Measurements from ENCODE around the gene OR2AG1.

OR2AG1 gene

GRCh38 chr11:6812390-6813005 is 29.7 kb downstream of the OR2AG1 start:
- DNase-seq (ENCODE audit: insufficient read length), result peak; percentile 24
- FAIRE-seq, result peak; percentile 99
- TF ChIP-seq POLR2A (IDR thresholded peaks at IDR 0.05; ENCODE audit: low read depth, low read length), result no peak
- no peak for TF ChIP-seq POLR2AphosphoS5 (IDR thresholded peaks at IDR 0.05; ENCODE audit: low read depth, low read length)
- TF ChIP-seq TAF1 (IDR thresholded peaks at IDR 0.05; ENCODE audit: borderline replicate concordance, low read depth, low read length), result no peak

GRCh38 chr11:6813656-6814055 is 30.8 kb downstream of the OR2AG1 start:
- DNase-seq (ENCODE audit: insufficient read length) (no peak), FAIRE-seq (no peak)
- no peak for TF ChIP-seq POLR2A (IDR thresholded peaks at IDR 0.05; ENCODE audit: low read depth, low read length)
- TF ChIP-seq TAF1 (IDR thresholded peaks at IDR 0.05; ENCODE audit: borderline replicate concordance, low read depth, low read length), result no peak
- TF ChIP-seq POLR2AphosphoS5 (IDR thresholded peaks at IDR 0.05; ENCODE audit: low read depth, low read length), result no peak

GRCh38 chr11:6817694-6818093 is 34.9 kb downstream of the OR2AG1 start:
- DNase-seq (ENCODE audit: insufficient read length) (no peak), FAIRE-seq (no peak)
- TF ChIP-seq TAF1 (IDR thresholded peaks at IDR 0.05; ENCODE audit: borderline replicate concordance, low read depth, low read length), result no peak
- TF ChIP-seq POLR2AphosphoS5 (IDR thresholded peaks at IDR 0.05; ENCODE audit: low read depth, low read length), result no peak
- no peak for TF ChIP-seq POLR2A (IDR thresholded peaks at IDR 0.05; ENCODE audit: low read depth, low read length)

- FAIRE-seq, result no peak
- no peak for TF ChIP-seq POLR2A (IDR thresholded peaks at IDR 0.05; ENCODE audit: low read depth, low read length)
- no peak for TF ChIP-seq TAF1 (IDR thresholded peaks at IDR 0.05; ENCODE audit: borderline replicate concordance, low read depth, low read length)
- TF ChIP-seq POLR2AphosphoS5 (IDR thresholded peaks at IDR 0.05; ENCODE audit: low read depth, low read length), result no peak
- no peak for DNase-seq (ENCODE audit: insufficient read length)
Measured at GRCh38 chr11:6818967-6819366, 36.1 kb downstream of the OR2AG1 start.

- FAIRE-seq, result peak; percentile 88
- TF ChIP-seq POLR2A (IDR thresholded peaks at IDR 0.05; ENCODE audit: low read depth, low read length) (no peak), POLR2AphosphoS5 (IDR thresholded peaks at IDR 0.05; ENCODE audit: low read depth, low read length) (no peak), TAF1 (IDR thresholded peaks at IDR 0.05; ENCODE audit: borderline replicate concordance, low read depth, low read length) (no peak)
Measured at GRCh38 chr11:6824136-6824823, 41.5 kb downstream of the OR2AG1 start.

GRCh38 chr11:6825231-6825744 is 42.5 kb downstream of the OR2AG1 start:
- FAIRE-seq (peak; percentile 67), DNase-seq (ENCODE audit: insufficient read length) (no peak)
- TF ChIP-seq POLR2AphosphoS5 (IDR thresholded peaks at IDR 0.05; ENCODE audit: low read depth, low read length) (no peak), POLR2A (IDR thresholded peaks at IDR 0.05; ENCODE audit: low read depth, low read length) (no peak), TAF1 (IDR thresholded peaks at IDR 0.05; ENCODE audit: borderline replicate concordance, low read depth, low read length) (no peak)

More at GRCh38 chr11:6824136-6824823, 41.5 kb downstream of the OR2AG1 start:
- no peak for DNase-seq (ENCODE audit: insufficient read length)

GRCh38 chr11:6828103-6828502 is 45.3 kb downstream of the OR2AG1 start:
- FAIRE-seq, result peak; percentile 27
- no peak for DNase-seq (ENCODE audit: insufficient read length)
- no peak for TF ChIP-seq POLR2AphosphoS5 (IDR thresholded peaks at IDR 0.05; ENCODE audit: low read depth, low read length)
- no peak for TF ChIP-seq TAF1 (IDR thresholded peaks at IDR 0.05; ENCODE audit: borderline replicate concordance, low read depth, low read length)
- TF ChIP-seq POLR2A (IDR thresholded peaks at IDR 0.05; ENCODE audit: low read depth, low read length), result no peak

- DNase-seq (ENCODE audit: insufficient read length) (no peak), FAIRE-seq (peak; percentile 78)
- TF ChIP-seq POLR2AphosphoS5 (IDR thresholded peaks at IDR 0.05; ENCODE audit: low read depth, low read length), result no peak
- TF ChIP-seq POLR2A (IDR thresholded peaks at IDR 0.05; ENCODE audit: low read depth, low read length), result no peak
- TF ChIP-seq TAF1 (IDR thresholded peaks at IDR 0.05; ENCODE audit: borderline replicate concordance, low read depth, low read length), result no peak
Measured at GRCh38 chr11:6833356-6833755, 50.5 kb downstream of the OR2AG1 start.

GRCh38 chr11:6834021-6834420 is 51.2 kb downstream of the OR2AG1 start:
- TF ChIP-seq TAF1 (IDR thresholded peaks at IDR 0.05; ENCODE audit: borderline replicate concordance, low read depth, low read length) (no peak), POLR2AphosphoS5 (IDR thresholded peaks at IDR 0.05; ENCODE audit: low read depth, low read length) (no peak), POLR2A (IDR thresholded peaks at IDR 0.05; ENCODE audit: low read depth, low read length) (no peak)
- FAIRE-seq (no peak), DNase-seq (ENCODE audit: insufficient read length) (no peak)

Data from GM12892 (cell line).